HepG2 (cell line): ENCODE measurements around the gene INHBB. TPM values are rescaled to one million over a fixed set of nuclear protein-coding genes. Genes with fewer than 3 reads are reported as not detected.

Source experiments
- ATAC-seq: fragments of 200-7000 bp; cut with Tn5 transposase; 3 replicates; pipeline ENCODE4 v1.9.1; 2020; ENCODE audit warnings: mild to moderate bottlenecking, moderate library complexity
- BruUV-seq: library from RNA; stranded (reverse); fragments of 400-500 nt; replicated peaks from 2 replicates; lab custom pipeline; 2021; lab: Mats Ljungman, UMichigan
- CTCF ChIA-PET: fragments of 300-600 bp; formaldehyde crosslinking; extraction: SDS; loops from one replicate; lab custom pipeline; 2021; ENCODE audit warnings: low total read pairs, inconsistent platforms, low intra/inter-chr PET ratio; lab: Yijun Ruan, JAX
- POLR2A ChIA-PET: fragments of 350-600 bp; sonication (Branson Sonifier 250); formaldehyde crosslinking; loops from one replicate; lab custom pipeline; 2020; ENCODE audit warnings: antibody characterized with exemption, inconsistent platforms; lab: Yijun Ruan, JAX
- DNase-seq: peaks from one replicate; pipeline ENCODE4 v3.0.0-alpha.2; 2015; ENCODE audit warnings: low spot score
- FAIRE-seq: peaks from 3 replicates; lab custom pipeline; 2011; peaks lifted over from hg19 to GRCh38; lab: Jason Lieb, UNC
- H2AFZ ChIP-seq: one replicate; pipeline ENCODE4 v1.6.1; 2011; ENCODE audit warnings: low read length, inconsistent platforms
- H3K27ac ChIP-seq: fragments of 300-600 bp; 3 replicates; pipeline ENCODE4 v1.8.0; 2011; ENCODE audit warnings: mixed run types, mild to moderate bottlenecking, mixed read lengths, low read length, inconsistent platforms; ENCODE audit not compliant: insufficient read depth; ENCODE audit errors: extremely low read length
- H3K27me3 ChIP-seq, 2 experiments: fragments of 200-600 bp in 1 of 2; 2 replicates in 1 of 2; 3 replicates in 1 of 2; pipeline versions ENCODE4 v1.6.0 to v1.8.0; 2011; ENCODE audit warnings: low read length in 2 of 2, mild to moderate bottlenecking in 2 of 2, moderate library complexity in 2 of 2, inconsistent platforms in 1 of 2; ENCODE audit not compliant: insufficient read depth in 2 of 2, control insufficient read depth in 1 of 2
- H3K36me3 ChIP-seq, 2 experiments: fragments of 200-600 bp in 1 of 2; replicated peaks in 1 of 2; 2 replicates in 1 of 2; 3 replicates in 1 of 2; pipeline versions ENCODE4 v1.5.1 to v1.8.0; 2011; ENCODE audit warnings: low read length in 2 of 2, inconsistent platforms in 1 of 2; ENCODE audit not compliant: insufficient read depth in 2 of 2, control insufficient read depth in 1 of 2
- H3K4me1 ChIP-seq: 2 replicates; pipeline ENCODE4 v1.5.1; 2012; ENCODE audit warnings: low read length, inconsistent platforms; ENCODE audit not compliant: insufficient read depth
- H3K4me2 ChIP-seq: 2 replicates; pipeline ENCODE4 v1.6.0; 2011; ENCODE audit warnings: low read depth, low read length, inconsistent platforms
- H3K4me3 ChIP-seq, 3 experiments: fragments of 200-600 bp in 1 of 3; sonication (generic), shearing (Covaris generic) in 1 of 3; replicated peaks in 1 of 3; 2 replicates each; pipeline ENCODE4 v1.5.1; 2011 to 2016; ENCODE audit warnings: low read length in 3 of 3, inconsistent platforms in 2 of 3, low read depth in 2 of 3, mild to moderate bottlenecking in 2 of 3, control low read depth in 1 of 3, mixed read lengths in 1 of 3; ENCODE audit not compliant: insufficient read depth in 1 of 3
- H3K79me2 ChIP-seq: one replicate; pipeline ENCODE4 v1.6.1; 2011; ENCODE audit warnings: low read length, inconsistent platforms; ENCODE audit not compliant: insufficient read depth
- H3K9ac ChIP-seq: 2 replicates; pipeline ENCODE4 v1.6.0; 2011; ENCODE audit warnings: mild to moderate bottlenecking, low read depth, low read length, inconsistent platforms; ENCODE audit not compliant: insufficient read depth
- H3K9me3 ChIP-seq: 2 replicates; pipeline ENCODE4 v1.5.1; 2012; ENCODE audit warnings: mild to moderate bottlenecking, low read length
- H4K20me1 ChIP-seq: 2 replicates; pipeline ENCODE4 v1.6.0; 2011; ENCODE audit warnings: inconsistent platforms, mild to moderate bottlenecking, low read length, moderate library complexity; ENCODE audit not compliant: insufficient read depth
- FOXP1 ChIP-seq, 2 experiments: fragments of 450-650 bp in 1 of 2; IDR thresholded peaks; 2 replicates each; pipeline ENCODE4 v1.6.1; 2017 to 2018; ENCODE audit warnings: antibody characterized with exemption in 1 of 2
- NFAT5 ChIP-seq: sonication (generic); formaldehyde crosslinking; IDR thresholded peaks from 2 replicates; pipeline ENCODE4 v1.4.0; 2020; ENCODE audit warnings: missing genetic modification reagents
- PHF20 ChIP-seq: sonication (generic); formaldehyde crosslinking; IDR thresholded peaks from 2 replicates; pipeline ENCODE4 v1.5.0; 2020; ENCODE audit warnings: mild to moderate bottlenecking, missing genetic modification reagents
- PITX1 ChIP-seq: sonication (generic); formaldehyde crosslinking; IDR thresholded peaks from 2 replicates; pipeline ENCODE4 v1.5.1; 2020; ENCODE audit warnings: mild to moderate bottlenecking, missing genetic modification reagents
- POLR2AphosphoS2 ChIP-seq: IDR thresholded peaks from 2 replicates; pipeline ENCODE4 v1.6.1; 2011; ENCODE audit warnings: low read depth, low read length, improper control_type of control experiment
- POLR2AphosphoS5 ChIP-seq: IDR thresholded peaks from 2 replicates; pipeline ENCODE4 v1.6.1; 2012; ENCODE audit warnings: low read depth, low read length
- TMF1 ChIP-seq: sonication (generic); formaldehyde crosslinking; IDR thresholded peaks from 2 replicates; pipeline ENCODE4 v1.8.1; 2022; ENCODE audit warnings: low read depth, missing genetic modification reagents
- ZNF549 ChIP-seq: sonication (generic); formaldehyde crosslinking; IDR thresholded peaks from 2 replicates; pipeline ENCODE4 v1.5.0; 2020; ENCODE audit warnings: missing genetic modification reagents
- WGBS: methylation state at CpG from one replicate; pipeline ENCODE4 v1.1.6; 2017; ENCODE audit warnings: low lambda C conversion rate; 5-methylcytosine and 5-hydroxymethylcytosine counted together
- in situ Hi-C: cut with HindIII; loops from 2 replicates; pipeline ENCODE4 v1.10.0; 2017; ENCODE audit warnings: low pct_unique_long_range_greater_than_20kb; ENCODE audit not compliant: extremely low pct_ligation_motif_present
- intact Hi-C: fragments of 100-400 bp; cut with micrococcal nuclease; formaldehyde crosslinking; loops from one replicate; pipeline ENCODE4 v1.10.0; 2022; ENCODE audit not compliant: unreplicated experiment
- polyA plus RNA-seq, 8 experiments: library from polyadenylated mRNA; depleted of rRNA in 3 of 8; stranded (reverse) in 7 of 8; unstranded in 1 of 8; fragments of >200 nt; fragmentation: Illumina TruSeq in 4 of 8; extraction: Trizol in 4 of 8; gene quantifications; 2 replicates each; pipeline versions ENCODE4 v1.2.1 to v1.2.3, GENCODE V29; 2011 to 2016; ENCODE audit warnings: low read depth in 4 of 8, missing spikeins in 1 of 8, mixed read lengths in 1 of 8; ENCODE audit not compliant: insufficient read depth in 1 of 8
- total RNA-seq, 5 experiments: library from RNA; depleted of rRNA; stranded (reverse); fragments of >200 nt; fragmentation: Illumina TruSeq; extraction: Trizol; gene quantifications; 2 replicates each; pipeline ENCODE4 v1.2.3, GENCODE V29; 2016; ENCODE audit warnings: low read depth in 1 of 5

The INHBB gene
- total and polyA plus RNA-seq, 2 of the 13 experiments (the other 11 are each of a cell fraction or from before 2014, with no cell fraction given) = 0.20 to 1.7 TPM

- H3K27me3 ChIP-seq = peaks cover 34 to 70% of the 10 kb centered on the region in 2 experiments; a peak in 4 of 5 replicates
- peaks cover 24% of the 10 kb centered on the region for H3K4me1 ChIP-seq
- no peak overlapping the region for H3K27ac ChIP-seq
- no peaks in the 10 kb centered on the region for H4K20me1 ChIP-seq
- 61% methylated on average over 17 of the region's 17 CpGs for WGBS
- H3K79me2 ChIP-seq = no peaks in the 10 kb centered on the region
- intact Hi-C loops = loop anchor here (10.0 kb wide), 1 partner anchor 359 kb away; no protein-coding TSS in a partner anchor
- no peak overlapping the region for H3K4me2 ChIP-seq
- CTCF ChIA-PET = no interaction called here
- in situ Hi-C loops = loop anchor here (10.0 kb wide), 1 partner anchor 111 kb away; no protein-coding TSS in a partner anchor
- TF ChIP-seq PITX1 (CRISPR knock-in tag) (0 out of 2 replicates have a peak, but pooled peaks have one; percentile 16), POLR2AphosphoS2 (no peak)
- TF ChIP-seq, all 625 proteins: peak for 1
- DNase-seq = no peak
- POLR2A ChIA-PET = no interaction called here
- FAIRE-seq = no peak
- Histone ChIP-seq H3K36me3 (no peaks in the 10 kb centered on the region), H3K4me3 (no peak overlapping the region), H3K9ac (no peak overlapping the region), H2AFZ (no peak overlapping the region), H3K9me3 (no peaks in the 10 kb centered on the region)
- no peak for ATAC-seq
- no TSS peak for BruUV-seq
These were observed 30.4 kb upstream of the INHBB start for GRCh38 chr2:120315367-120316033.

GRCh38 chr2:120316071-120316470 lies 29.9 kb upstream of the INHBB start:
- BruUV-seq = no TSS peak
- no peak overlapping the region for H3K9ac ChIP-seq
- POLR2A ChIA-PET = no interaction called here
- FAIRE-seq (no peak), ATAC-seq (no peak), DNase-seq (no peak)
- in situ Hi-C loops (loop anchor here (10.0 kb wide), 1 partner anchor 111 kb away; no protein-coding TSS in a partner anchor), intact Hi-C loops (loop anchor here (10.0 kb wide), 1 partner anchor 359 kb away; no protein-coding TSS in a partner anchor)
- no peaks in the 10 kb centered on the region for H3K36me3 ChIP-seq
- peaks cover 26% of the 10 kb centered on the region for H3K4me1 ChIP-seq
- H3K4me2 ChIP-seq = no peak overlapping the region
- H4K20me1 ChIP-seq = no peaks in the 10 kb centered on the region
- peaks cover 34 to 73% of the 10 kb centered on the region in 2 experiments; a peak in 4 of 5 replicates for H3K27me3 ChIP-seq
- no peaks in the 10 kb centered on the region for H3K79me2 ChIP-seq
- CTCF ChIA-PET = no interaction called here
- H3K4me3 ChIP-seq = no peak overlapping the region
- 54% methylated on average over 5 of the region's 5 CpGs for WGBS
- H3K9me3 ChIP-seq = no peaks in the 10 kb centered on the region
- H2AFZ ChIP-seq = no peak overlapping the region
- no peak overlapping the region for H3K27ac ChIP-seq
- TF ChIP-seq NFAT5 (CRISPR knock-in tag) (no peak), TMF1 (CRISPR knock-in tag) (no peak), PHF20 (CRISPR knock-in tag) (no peak), POLR2AphosphoS5 (no peak), ZNF549 (CRISPR knock-in tag) (no peak), FOXP1 (IDR thresholded peaks at IDR 0.05) (no peak), FOXP1 (CRISPR knock-in tag; IDR thresholded peaks at IDR 0.05) (no peak)
